ENCODE results near the gene ERG28.

- no peak for TF ChIP-seq CTCF (IDR thresholded peaks at IDR 0.05; ENCODE audit: extremely low read depth in 1 of 2, insufficient read depth in 1 of 2, low read depth in 1 of 2, low read length in 2 of 2)
- no peak for TF ChIP-seq POLR2A (IDR thresholded peaks at IDR 0.05; ENCODE audit: low read depth, low read length)
- no peak for TF ChIP-seq POLR2AphosphoS5 (IDR thresholded peaks at IDR 0.05; ENCODE audit: insufficient read depth, low read depth, low read length)
- TF ChIP-seq MAX (IDR thresholded peaks at IDR 0.05; ENCODE audit: insufficient read depth, insufficient read length): no peak
- TF ChIP-seq EZH2 (IDR thresholded peaks at IDR 0.05; ENCODE audit: borderline replicate concordance, low read depth, low read length, severe bottlenecking): no peak
- no peak for TF ChIP-seq JUN (IDR thresholded peaks at IDR 0.05; ENCODE audit: borderline replicate concordance, insufficient read depth, insufficient read length, low read depth)
- no peak for TF ChIP-seq MYC (IDR thresholded peaks at IDR 0.05; ENCODE audit: low read depth, low read length)
- no peak for TF ChIP-seq FOS (IDR thresholded peaks at IDR 0.05; ENCODE audit: borderline replicate concordance, insufficient read depth, low read length)
Measured at GRCh38 chr14:75672605-75673192, 12.0 kb upstream of the ERG28 start.
